VCaP (cell line): ENCODE data around the gene CRIP2.

Experiments used
- H3K27ac ChIP-seq: fragments of 450-650 bp; 2 replicates; pipeline ENCODE4 v1.5.1; 2017
- CTCF ChIP-seq: fragments of 450-650 bp; conservative IDR thresholded peaks from 2 replicates; pipeline ENCODE4 v1.5.1; 2017; ENCODE audit warnings: mild to moderate bottlenecking, moderate library complexity

Gene CRIP2

DNA sequence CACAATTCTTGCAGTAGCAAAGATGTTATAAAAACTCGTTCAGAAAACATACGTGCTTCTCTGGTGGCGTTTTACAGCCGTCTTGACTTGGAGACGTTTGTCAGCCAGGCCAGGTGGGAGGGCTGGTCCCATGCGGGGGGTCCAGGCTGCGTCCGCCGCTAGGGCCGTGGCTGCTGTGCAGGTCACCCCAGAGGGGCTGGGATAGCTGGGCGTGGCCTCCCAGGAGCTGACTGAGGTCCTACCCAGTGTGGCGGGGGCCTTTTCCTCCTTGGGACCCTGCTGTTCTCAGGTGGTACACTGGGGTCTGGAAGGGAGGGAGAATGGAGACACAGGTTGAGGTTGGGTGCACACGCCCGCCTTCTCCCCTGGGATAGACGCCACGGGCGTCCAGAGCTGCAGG lies 29.8 kb upstream of the CRIP2 start:
- no peak overlapping the region for H3K27ac ChIP-seq
- TF ChIP-seq CTCF = no peak

DNA sequence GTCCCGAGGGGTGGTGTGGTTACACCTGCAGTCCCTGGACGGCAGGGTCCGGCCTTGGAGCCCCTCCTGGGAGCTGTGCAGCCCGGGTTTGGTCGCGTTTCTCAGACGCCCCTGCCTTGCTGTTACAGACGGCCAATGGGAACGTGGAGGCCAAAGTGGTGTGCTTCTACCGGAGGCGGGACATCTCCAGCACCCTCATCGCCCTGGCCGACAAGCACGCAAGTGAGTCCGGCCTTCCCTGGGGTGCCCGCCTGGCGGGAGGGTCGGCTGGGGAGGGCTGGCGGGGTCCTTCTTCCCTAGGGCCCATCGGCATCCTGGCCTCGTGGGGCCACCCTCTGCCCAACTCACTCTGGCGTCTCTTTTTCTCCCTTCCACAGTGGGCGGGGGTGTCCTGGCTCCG lies 29.3 kb upstream of the CRIP2 start:
- no peak for TF ChIP-seq CTCF
- H3K27ac ChIP-seq = no peak overlapping the region

- TF ChIP-seq CTCF = no peak
- H3K27ac ChIP-seq = no peak overlapping the region
Measured at GRCh38 chr14:105445901-105446845, 28.4 kb upstream of the CRIP2 start.

DNA sequence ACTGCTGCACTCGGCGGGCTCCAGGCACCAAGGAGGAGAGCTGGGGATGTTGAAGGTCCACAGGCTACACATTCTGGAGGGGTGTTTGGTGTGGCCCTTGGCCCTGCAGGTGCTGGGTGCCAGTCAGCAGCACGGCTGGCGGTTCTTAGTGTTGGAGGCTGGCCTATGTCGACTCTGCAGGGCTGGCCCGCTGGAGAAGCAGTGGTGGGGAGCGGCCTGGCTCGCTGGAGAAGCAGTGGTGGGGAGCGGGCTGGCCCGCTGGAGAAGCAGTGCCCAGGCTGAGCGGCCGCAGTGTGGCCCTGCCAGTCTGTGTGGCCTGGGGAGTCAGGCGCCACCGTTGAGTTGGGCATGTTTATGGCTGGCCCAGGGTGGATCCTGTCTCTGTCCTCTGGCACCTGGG lies 27.6 kb upstream of the CRIP2 start:
- TF ChIP-seq CTCF = no peak
- no peak overlapping the region for H3K27ac ChIP-seq

- no peak overlapping the region; the same call in 1 of the 2 replicates for H3K27ac ChIP-seq
- TF ChIP-seq CTCF = no peak
Measured at GRCh38 chr14:105447651-105448640, 26.7 kb upstream of the CRIP2 start.

GRCh38 chr14:105448706-105449111 lies 25.9 kb upstream of the CRIP2 start:
- no peak overlapping the region; the same call in 1 of the 2 replicates for H3K27ac ChIP-seq
- peak; percentile 85 for TF ChIP-seq CTCF
